ENCODE results near the gene MAZ. TPM values are rescaled to one million over a fixed set of nuclear protein-coding genes. Genes with fewer than 3 reads are reported as not detected.

MAZ gene
- polyA plus RNA-seq, 1 experiment, result 172 TPM

- TF ChIP-seq CTCF (IDR thresholded peaks at IDR 0.05; ENCODE audit: insufficient read depth, low read depth, low read length), result no peak
- Histone ChIP-seq H3K36me3 (ENCODE audit: control insufficient read depth, insufficient read depth, low read length) (peaks cover 1% of the 10 kb centered on the region), H3K4me3 (ENCODE audit: low read depth, low read length) (no peak overlapping the region), H3K27me3 (ENCODE audit: control insufficient read depth, insufficient read depth, low read length) (no peaks in the 10 kb centered on the region)
- POLR2A ChIA-PET, result no interaction called here
- DNase-seq (ENCODE audit: low read depth), result no peak
- CTCF ChIA-PET, result interaction anchor here (0.6 to 1.2 kb wide), 3 partner anchors 10 to 107 kb away, joined by 4 read pairs; no protein-coding TSS in a partner anchor
Measured at GRCh38 chr16:29794231-29794710, 12.1 kb upstream of the MAZ start.

GRCh38 chr16:29802416-29802935, 3.9 kb upstream of the MAZ start:
- Histone ChIP-seq H3K36me3 (ENCODE audit: control insufficient read depth, insufficient read depth, low read length) (peaks cover 1% of the 10 kb centered on the region), H3K27me3 (ENCODE audit: control insufficient read depth, insufficient read depth, low read length) (no peaks in the 10 kb centered on the region), H3K4me3 (ENCODE audit: low read depth, low read length) (no peak overlapping the region)
- TF ChIP-seq CTCF (IDR thresholded peaks at IDR 0.05; ENCODE audit: insufficient read depth, low read depth, low read length), result no peak
- POLR2A ChIA-PET, result no interaction called here
- DNase-seq (ENCODE audit: low read depth), result no peak
- CTCF ChIA-PET, result interaction anchor here (3.6 to 5.4 kb wide), 2 partner anchors 12 to 17 kb away, joined by 22 to 35 read pairs; partner anchors contain the start of gene KIF22

GRCh38 chr16:29804020-29804419, 2.3 kb upstream of the MAZ start:
- DNase-seq (ENCODE audit: low read depth), result no peak
- no peak for TF ChIP-seq CTCF (IDR thresholded peaks at IDR 0.05; ENCODE audit: insufficient read depth, low read depth, low read length)
- Histone ChIP-seq H3K36me3 (ENCODE audit: control insufficient read depth, insufficient read depth, low read length) (peaks cover 6% of the 10 kb centered on the region), H3K4me3 (ENCODE audit: low read depth, low read length) (no peak overlapping the region), H3K27me3 (ENCODE audit: control insufficient read depth, insufficient read depth, low read length) (no peaks in the 10 kb centered on the region)
- ChIA-PET POLR2A (interaction anchor here (1.1 kb wide), 1 partner anchor 17 kb away, joined by 4 read pairs; the partner anchor contains the start of gene MVP), CTCF (interaction anchor here (0.9 to 5.4 kb wide), 6 partner anchors 10 to 224 kb away, joined by 3 to 35 read pairs (median 8); partner anchors contain the start of genes KIF22 and PAGR1)

GRCh38 chr16:29804455-29805231, 1.7 kb upstream of the MAZ start:
- peak overlapping the region; percentile 53 for H3K4me3 ChIP-seq (ENCODE audit: low read depth, low read length)
- no peak for TF ChIP-seq CTCF (IDR thresholded peaks at IDR 0.05; ENCODE audit: insufficient read depth, low read depth, low read length)
- DNase-seq (ENCODE audit: low read depth), result no peak
- ChIA-PET POLR2A (interaction anchor here (1.1 kb wide), 1 partner anchor 16 kb away, joined by 4 read pairs; the partner anchor contains the start of gene MVP), CTCF (interaction anchor here (0.6 to 5.4 kb wide), 6 partner anchors 11 to 228 kb away, joined by 3 to 35 read pairs (median 8); partner anchors contain the start of genes KIF22 and PAGR1)
- no peaks in the 10 kb centered on the region for H3K27me3 ChIP-seq (ENCODE audit: control insufficient read depth, insufficient read depth, low read length)
- peaks cover 10% of the 10 kb centered on the region for H3K36me3 ChIP-seq (ENCODE audit: control insufficient read depth, insufficient read depth, low read length)

Measured in BJ (cell line).